HG03565 (cell line): ENCODE measurements around the gene ZNF346.

Experiments used
- ATAC-seq: cut with Tn5 transposase; IDR thresholded peaks from one replicate; pipeline ENCODE4 v1.9.1; 2021; ENCODE audit warnings: mild to moderate bottlenecking, moderate library complexity; ENCODE audit not compliant: unreplicated experiment

ZNF346 gene

DNA sequence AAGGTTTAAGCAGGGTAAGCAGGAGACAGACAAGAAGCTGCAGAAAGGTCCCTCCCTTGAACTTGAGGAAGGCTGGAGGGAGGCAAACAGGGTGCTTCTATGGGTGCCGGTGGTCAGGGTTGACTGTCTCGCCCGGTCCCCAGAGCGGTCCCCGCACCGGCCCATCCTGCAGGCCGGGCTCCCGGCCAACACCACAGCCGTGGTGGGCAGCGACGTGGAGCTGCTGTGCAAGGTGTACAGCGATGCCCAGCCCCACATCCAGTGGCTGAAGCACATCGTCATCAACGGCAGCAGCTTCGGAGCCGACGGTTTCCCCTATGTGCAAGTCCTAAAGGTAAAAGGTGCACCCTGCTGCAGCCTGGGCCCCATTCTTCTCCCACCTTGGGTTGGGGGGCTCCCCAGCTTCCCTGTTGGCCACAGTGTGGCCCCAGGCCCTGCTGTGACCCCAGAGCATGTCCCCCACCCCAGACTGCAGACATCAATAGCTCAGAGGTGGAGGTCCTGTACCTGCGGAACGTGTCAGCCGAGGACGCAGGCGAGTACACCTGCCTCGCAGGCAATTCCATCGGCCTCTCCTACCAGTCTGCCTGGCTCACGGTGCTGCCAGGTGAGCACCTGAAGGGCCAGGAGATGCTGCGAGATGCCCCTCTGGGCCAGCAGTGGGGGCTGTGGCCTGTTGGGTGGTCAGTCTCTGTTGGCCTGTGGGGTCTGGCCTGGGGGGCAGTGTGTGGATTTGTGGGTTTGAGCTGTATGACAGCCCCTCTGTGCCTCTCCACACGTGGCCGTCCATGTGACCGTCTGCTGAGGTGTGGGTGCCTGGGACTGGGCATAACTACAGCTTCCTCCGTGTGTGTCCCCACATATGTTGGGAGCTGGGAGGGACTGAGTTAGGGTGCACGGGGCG lies 69.9 kb downstream of the ZNF346 start:
- no peak for ATAC-seq

DNA sequence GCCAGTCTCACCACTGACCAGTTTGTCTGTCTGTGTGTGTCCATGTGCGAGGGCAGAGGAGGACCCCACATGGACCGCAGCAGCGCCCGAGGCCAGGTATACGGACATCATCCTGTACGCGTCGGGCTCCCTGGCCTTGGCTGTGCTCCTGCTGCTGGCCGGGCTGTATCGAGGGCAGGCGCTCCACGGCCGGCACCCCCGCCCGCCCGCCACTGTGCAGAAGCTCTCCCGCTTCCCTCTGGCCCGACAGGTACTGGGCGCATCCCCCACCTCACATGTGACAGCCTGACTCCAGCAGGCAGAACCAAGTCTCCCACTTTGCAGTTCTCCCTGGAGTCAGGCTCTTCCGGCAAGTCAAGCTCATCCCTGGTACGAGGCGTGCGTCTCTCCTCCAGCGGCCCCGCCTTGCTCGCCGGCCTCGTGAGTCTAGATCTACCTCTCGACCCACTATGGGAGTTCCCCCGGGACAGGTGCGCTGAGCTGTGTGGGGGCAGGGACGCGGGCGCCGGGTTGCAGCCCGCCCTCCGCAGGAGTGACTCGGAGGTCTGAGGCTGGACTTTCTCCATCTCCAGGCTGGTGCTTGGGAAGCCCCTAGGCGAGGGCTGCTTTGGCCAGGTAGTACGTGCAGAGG lies 70.7 kb downstream of the ZNF346 start:
- no peak for ATAC-seq

DNA sequence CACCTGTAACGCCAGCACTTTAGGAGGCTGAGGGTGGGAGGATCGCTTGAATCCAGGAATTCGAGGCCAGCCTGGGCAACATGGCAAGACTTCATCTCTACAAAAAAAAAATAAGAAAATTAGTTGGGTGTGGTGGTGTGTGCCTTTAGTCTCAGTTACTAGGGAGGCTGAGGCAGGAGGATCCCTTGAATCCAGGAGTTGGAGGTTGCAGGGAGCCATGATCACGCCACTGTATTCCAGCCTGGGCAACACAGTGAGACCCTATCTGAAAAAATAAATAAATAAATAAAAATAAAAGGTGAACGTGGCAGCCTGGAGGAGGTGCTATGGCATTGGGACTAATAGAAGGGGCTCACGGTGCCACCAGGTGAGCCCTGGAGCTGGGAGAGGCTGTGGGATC lies 71.3 kb downstream of the ZNF346 start:
- ATAC-seq: no peak

DNA sequence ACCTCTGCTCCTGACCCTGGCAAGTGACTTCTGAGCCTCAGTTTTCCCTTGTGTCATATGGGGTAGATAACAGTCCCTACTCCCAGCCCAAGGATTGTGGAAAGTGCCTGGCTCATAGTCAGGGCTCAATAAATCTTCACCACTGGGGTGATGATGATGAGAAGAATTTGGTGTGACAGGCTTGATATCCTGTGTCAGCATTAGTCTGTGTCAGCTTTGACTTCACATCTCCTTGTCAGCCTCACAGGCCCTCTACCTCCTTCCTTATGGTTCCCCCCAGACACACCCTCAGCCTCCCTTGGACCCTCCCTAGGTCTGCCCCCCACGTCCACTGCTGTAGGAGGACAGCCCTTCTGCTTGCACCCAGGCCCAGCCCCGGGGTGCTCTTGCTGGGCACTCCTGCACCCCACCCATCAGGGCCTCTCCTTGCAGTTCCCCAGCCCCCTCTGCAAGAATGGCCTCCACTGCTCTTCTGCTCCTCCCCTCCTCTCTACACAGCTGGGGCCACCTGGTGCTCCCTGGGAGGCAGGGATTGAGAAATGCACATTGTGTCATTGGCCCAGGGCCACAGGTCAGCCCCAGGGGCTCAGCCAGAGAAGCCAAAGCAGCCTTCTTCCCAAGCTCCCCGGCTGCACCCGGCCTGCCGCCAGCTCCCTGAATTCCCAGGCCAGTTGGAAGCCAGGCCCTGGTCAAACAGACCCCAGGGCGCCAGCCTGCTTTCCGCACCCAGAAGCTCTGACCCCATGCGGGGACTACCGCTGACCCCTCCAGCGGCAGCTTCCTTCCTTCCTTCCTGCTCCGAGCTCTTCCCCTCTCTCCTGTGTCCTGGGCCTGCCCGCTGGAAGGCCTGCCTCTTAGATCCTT lies 72.0 kb downstream of the ZNF346 start:
- no peak for ATAC-seq

DNA sequence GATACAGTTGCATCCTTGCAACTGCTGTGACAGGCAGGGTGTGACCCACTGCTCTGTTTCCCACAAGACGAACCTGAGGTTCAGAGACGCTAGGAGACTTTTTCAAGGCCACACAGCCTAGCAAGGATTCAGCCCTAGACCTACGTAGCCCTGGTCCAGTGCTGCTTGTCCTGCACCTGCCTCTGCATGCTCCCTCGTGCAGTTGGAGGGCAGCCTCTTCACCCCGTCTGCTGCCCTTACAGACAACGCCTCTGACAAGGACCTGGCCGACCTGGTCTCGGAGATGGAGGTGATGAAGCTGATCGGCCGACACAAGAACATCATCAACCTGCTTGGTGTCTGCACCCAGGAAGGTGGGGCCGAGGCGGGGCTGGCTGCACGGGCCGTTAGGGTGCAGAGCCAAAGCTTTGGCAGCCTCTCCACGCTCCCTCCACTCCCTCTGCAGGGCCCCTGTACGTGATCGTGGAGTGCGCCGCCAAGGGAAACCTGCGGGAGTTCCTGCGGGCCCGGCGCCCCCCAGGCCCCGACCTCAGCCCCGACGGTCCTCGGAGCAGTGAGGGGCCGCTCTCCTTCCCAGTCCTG lies 72.7 kb downstream of the ZNF346 start:
- no peak for ATAC-seq

DNA sequence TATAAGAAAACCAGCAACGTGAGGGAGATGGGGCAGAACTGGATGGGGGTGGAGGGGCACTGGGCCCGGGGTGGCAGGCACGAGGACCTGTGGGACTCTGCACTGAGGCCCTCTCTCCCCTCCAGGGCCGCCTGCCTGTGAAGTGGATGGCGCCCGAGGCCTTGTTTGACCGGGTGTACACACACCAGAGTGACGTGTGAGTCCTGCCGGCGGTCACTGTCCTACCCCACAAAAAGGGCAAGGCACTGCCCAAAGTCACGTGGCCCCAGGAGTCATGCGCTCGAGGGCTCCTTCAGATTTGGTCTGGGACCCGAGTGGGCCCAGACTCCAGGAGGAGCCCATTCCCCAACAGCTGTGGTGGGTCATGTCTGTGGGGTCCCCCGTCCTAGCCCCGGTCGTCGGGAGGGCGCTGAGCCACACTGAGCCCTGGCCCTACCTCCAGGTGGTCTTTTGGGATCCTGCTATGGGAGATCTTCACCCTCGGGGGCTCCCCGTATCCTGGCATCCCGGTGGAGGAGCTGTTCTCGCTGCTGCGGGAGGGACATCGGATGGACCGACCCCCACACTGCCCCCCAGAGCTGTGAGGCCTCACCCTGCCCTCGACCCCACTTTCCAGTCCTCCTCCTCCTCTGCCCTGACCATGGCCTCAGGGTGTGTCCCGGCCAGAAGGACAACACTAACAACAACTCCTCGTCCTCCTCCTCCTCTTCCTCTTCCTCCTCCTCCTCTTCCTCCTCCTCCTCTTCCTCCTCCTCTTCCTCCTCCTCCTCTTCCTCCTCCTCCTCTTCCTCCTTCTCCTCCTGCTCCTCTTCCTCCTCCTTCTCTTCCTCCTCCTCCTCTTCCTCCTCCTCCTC lies 73.9 kb downstream of the ZNF346 start:
- ATAC-seq: no peak

DNA sequence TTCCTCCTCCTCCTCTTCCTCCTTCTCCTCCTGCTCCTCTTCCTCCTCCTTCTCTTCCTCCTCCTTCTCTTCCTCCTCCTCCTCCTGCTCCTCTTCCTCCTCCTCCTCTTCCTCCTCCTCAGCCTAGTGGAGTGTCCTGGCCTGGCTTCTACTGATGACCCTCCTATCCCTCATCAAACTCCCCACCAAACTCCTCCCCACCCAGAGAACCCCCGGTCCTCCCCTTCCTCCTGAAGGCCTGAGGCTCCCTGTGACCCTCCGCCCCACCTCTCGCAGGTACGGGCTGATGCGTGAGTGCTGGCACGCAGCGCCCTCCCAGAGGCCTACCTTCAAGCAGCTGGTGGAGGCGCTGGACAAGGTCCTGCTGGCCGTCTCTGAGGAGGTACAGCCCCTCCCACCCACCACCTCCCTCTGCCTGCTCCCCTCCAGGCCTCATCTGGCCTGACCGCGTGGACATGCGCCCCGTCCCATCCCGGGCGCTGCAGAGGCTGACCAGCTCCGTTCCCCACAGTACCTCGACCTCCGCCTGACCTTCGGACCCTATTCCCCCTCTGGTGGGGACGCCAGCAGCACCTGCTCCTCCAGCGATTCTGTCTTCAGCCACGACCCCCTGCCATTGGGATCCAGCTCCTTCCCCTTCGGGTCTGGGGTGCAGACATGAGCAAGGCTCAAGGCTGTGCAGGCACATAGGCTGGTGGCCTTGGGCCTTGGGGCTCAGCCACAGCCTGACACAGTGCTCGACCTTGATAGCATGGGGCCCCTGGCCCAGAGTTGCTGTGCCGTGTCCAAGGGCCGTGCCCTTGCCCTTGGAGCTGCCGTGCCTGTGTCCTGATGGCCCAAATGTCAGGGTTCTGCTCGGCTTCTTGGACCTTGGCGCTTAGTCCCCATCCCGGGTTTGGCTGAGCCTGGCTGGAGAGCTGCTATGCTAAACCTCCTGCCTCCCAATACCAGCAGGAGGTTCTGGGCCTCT lies 74.8 kb downstream of the ZNF346 start:
- ATAC-seq: no peak

DNA sequence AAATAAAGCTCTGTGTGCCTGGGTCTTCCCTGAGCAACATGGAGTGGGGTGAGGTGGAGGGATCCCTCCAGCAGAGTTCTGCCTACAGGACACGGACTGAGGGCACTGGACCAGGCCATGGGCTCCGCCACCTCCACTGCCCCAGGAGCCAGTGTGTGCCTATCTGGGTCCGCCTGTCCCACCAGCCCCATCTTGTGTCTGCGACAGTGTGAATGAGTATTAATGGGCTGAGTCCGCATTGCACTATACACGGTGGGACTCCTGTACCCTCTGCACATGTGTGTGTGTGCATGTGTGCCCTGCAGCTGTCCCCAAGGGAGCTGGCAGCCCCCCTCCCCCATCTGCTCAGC lies 75.6 kb downstream of the ZNF346 start:
- ATAC-seq: no peak

DNA sequence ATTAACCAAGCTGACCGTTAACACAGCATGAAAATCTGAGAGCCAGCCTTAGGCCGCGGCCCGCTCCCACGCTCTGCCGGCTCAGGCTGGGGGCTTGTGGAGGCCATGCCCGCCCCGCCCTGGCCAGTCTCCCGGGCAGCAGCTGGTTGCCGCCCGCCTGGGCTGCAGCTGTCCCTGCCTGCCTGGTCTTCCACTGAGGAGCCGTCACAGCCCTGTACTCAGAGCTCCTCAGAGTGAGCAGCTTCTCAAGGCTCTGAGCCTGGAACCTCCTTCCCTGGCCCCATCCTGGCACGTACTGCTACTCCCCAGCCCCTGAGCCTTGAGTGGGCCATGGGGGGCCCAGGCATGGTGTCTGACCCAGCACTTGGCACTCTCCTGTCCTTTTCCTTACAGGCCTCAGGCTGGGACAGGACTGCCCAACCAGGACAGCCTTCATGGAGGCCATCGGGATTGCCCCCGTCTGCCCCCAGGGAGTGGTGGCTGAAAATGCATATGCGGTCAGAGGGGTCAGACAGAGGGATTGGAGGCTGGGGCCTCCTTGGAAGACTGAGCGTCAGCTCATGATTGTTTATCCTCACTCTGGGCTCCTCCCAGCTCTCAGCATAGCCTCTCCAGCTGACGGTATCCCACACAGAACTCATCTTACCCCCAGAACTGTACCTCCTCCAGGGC lies 76.1 kb downstream of the ZNF346 start:
- ATAC-seq: no peak

DNA sequence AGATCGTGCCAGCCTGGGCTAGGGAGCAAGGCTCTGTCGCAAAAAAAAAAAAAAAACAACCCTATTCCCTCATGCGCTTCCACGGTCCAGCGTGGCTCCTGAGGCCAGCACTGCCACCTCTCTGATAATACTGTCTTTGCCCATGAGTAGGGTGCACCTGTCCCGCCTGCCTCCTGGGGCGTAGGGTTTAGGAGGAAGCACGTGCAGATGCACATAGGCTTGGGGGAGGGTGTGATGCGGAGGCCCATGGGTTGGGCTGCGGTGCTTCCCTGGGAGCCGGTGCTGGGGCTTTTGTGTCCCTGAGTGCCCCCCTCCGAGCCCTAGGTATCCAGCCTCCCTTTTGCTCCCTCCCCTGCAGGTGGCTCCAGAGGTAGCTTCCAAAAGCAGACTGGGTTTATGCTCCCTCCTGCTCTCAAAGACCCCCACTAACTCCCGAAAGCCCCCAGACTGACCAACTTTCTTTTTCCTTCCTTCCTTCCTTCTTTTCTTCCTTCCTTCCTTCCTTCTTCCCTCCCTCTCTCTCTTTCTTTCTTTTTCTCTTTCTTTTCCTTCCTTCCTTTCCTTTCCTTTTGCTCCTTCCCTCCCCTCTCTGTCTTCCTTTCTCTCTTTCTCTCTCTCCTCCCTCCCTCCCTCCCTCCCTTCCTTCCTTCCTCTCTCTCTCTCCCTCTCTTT lies 77.1 kb downstream of the ZNF346 start:
- ATAC-seq: no peak

DNA sequence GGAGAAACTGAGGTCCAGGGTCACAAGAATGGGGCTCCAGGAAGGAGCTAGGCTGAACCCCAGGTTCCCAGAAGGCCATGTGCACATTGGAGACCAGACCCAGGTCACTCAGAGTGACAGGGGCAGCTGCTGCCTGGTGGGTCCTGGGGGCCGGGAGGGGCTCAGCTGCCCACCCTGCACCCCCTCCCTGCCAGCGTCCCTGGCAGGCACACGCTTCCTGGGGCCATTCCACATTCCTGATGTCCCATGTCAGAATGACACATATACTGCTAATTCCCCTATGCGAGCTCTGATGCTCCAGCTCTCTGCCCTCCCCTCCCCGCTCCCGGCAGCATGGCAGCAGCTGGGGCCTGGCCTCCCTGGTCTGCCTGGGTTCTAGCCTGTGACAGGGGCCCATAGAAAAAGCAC lies 78.2 kb downstream of the ZNF346 start:
- ATAC-seq: no peak

DNA sequence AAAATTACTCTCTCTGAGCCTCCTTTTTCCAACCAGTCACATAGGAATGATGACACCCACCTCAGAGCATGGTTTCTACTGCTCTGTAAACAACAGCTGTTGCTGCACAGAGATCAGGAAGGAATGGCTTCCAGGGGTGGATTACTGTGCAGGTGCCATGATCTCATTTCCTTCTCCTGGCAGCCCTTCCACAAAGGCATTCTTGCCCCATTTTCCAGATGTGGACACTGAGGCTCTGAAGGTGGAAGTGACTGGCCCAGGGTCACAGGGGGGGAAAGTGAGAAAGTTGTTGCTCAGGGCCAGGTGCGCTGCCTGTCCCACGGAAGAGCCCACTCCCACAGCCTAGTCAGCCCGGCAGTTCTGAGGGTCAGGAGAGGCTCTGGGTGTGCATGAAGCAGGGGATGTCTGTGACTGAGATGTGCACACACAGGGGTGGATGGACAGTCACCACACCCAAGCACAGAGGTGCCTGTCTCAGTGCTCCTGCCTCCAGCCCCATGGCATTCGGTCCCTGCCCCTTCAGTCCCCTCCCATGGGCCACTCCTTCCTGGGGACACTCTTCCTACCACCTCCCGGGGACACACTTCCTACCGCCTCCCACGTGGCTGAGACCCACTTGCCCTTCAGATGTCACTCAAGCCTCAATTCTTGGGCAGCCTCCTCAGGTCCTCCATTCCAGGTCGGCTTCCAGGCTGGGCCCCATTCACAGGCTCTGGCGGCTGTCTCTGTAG lies 81.2 kb downstream of the ZNF346 start:
- no peak for ATAC-seq

DNA sequence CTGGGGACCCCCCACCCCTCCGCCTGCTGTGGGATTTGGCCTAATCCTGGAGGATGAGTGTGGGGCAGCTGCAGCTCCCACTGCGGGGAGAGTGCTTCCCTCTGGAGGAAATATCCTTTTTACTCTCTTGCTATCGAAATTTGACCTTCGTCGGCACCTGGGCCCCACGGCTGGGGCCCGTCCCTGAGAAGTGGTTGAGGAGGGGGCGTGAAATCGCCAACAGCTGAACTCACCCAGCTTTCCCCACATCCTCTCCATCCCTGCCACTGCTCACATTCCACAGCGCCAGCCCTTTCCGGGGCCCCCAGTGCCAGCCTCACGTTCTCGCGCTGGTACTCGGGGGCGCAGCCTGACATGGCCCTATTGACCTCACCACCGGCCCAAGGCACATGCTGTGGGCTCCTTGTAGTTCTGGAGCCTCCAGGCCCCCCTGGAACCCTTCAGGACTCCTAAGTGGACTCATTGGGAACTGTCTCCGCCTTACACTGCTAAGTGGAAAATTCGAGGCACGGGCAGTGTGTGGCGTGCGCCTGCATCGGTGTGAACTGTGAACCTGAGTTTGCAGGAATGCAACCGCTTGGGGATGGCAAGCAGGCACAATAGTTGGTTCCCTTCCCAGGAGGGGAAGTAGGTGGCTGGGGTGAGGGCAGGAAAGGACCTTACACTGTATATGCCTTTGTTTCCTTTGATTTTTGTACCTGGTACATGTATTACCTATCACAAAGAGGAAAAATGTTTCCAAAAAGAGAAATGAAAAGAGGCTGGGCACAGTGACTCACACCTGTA lies 83.4 kb downstream of the ZNF346 start:
- no peak for ATAC-seq

DNA sequence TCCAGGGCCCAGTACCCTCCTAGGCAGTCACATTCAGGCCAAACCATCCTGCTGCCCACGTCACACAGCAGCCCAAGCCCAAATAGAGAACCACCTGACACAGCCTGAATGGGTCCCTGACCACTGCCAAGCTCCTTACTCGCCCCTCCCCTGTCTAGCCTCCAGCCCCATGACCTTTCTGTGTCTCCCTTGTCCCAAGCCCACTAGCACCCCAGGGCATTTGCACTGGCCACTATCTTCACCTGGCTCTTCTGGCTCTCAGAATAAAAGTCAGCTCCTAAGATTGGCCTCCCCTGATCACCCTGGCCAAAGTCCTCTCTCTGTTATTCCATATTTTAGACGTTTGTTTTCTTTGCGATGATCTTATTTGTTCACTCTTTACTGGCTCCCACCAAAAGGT lies 84.7 kb downstream of the ZNF346 start:
- ATAC-seq: no peak

DNA sequence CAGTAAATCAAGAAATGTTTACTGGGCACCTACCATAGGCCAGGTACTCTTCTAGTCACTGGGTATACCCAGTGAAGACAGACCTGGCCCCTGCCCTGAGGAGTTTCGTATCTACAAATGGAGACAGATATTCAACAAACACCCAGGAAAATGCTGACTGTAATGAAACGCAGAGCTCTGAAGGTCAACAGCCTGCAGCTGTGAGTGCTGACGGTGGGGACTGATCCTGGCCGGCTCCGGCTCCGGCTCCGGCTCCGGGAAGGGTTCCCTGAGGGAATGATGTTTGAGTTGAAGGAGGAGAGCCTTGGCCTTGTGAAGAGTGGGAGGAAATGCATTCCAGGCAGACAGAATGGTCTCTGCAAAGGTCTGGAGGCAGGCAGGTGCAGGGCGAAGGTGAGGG lies 87.3 kb downstream of the ZNF346 start:
- no peak for ATAC-seq

DNA sequence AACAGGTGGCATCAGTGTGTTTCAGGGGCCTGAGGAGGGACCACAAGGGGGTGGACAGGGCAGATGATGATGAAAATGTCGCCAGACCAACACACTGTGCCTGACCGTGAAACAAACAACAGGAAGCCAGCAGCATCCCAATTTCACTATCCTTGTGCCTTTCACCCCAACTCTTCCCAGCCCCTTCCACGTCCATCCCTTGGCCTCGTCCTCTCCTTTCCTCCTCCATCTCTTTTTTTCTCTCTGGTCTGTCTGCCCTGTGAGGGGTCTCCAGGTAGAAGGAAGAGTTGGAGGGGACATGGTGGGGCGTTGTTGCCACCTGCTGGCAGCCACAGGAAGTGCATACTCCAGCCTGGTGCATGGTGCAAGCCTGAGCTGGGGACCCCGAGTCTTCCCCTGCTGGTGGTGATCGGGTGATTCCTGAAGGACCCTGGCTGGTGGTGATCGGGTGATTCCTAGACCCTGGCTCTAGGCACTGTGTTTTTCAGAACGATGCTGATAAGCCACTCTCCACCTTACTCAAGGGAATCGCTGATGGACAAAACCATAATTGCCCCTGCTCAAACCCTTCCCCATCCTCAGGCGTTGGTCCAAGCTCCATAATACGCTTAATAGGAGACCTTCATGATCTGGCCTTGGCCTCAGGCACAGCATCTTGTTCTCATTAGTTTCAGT lies 89.4 kb downstream of the ZNF346 start:
- ATAC-seq: no peak
